Muscle layer of colon (tissue), 2 donors: Measurements from ENCODE around the gene DDX51.

Experiments used
- H3K27ac ChIP-seq: one replicate; pipeline ENCODE4 v1.7.0; 2013; ENCODE audit warnings: low read depth, mild to moderate bottlenecking, low read length, moderate library complexity
- H3K27me3 ChIP-seq, 2 donors: one replicate each; pipeline ENCODE4 v1.7.0; 2013; ENCODE audit warnings: low read length in 2 of 2, mild to moderate bottlenecking in 2 of 2; ENCODE audit not compliant: insufficient read depth in 2 of 2, control insufficient read depth in 1 of 2
- H3K36me3 ChIP-seq: one replicate; pipeline ENCODE4 v1.7.0; 2013; ENCODE audit warnings: mild to moderate bottlenecking, low read length; ENCODE audit not compliant: insufficient read depth
- H3K4me1 ChIP-seq: one replicate; pipeline ENCODE4 v1.7.0; 2013; ENCODE audit warnings: mild to moderate bottlenecking, low read length; ENCODE audit not compliant: insufficient read depth
- H3K4me3 ChIP-seq, 2 donors: one replicate each; pipeline ENCODE4 v1.7.0; 2013; ENCODE audit warnings: low read length in 2 of 2, low read depth in 1 of 2, mild to moderate bottlenecking in 1 of 2, moderate library complexity in 1 of 2
- H3K9ac ChIP-seq: one replicate; pipeline ENCODE4 v1.7.0; 2013; ENCODE audit warnings: low read length
- H3K9me3 ChIP-seq: one replicate; pipeline ENCODE4 v1.7.0; 2013; ENCODE audit warnings: mild to moderate bottlenecking, low read length
- donor health status: abdominal sarcoma.
- donor health status: Adenocarcinoma of cecum.

DDX51 gene

GRCh38 chr12:132171293-132171967 is 27.3 kb upstream of the DDX51 start:
- H3K9me3 ChIP-seq, result no peaks in the 10 kb centered on the region
- H3K4me1 ChIP-seq, result no peaks in the 10 kb centered on the region
- no peak overlapping the region for H3K4me3 ChIP-seq
- H3K36me3 ChIP-seq, result no peaks in the 10 kb centered on the region
- no peak overlapping the region for H3K27ac ChIP-seq
- no peak overlapping the region for H3K9ac ChIP-seq
- peaks cover 0 to 80% of the 10 kb centered on the region in 2 donors for H3K27me3 ChIP-seq

- Histone ChIP-seq H3K9me3 (no peaks in the 10 kb centered on the region), H3K4me1 (no peaks in the 10 kb centered on the region), H3K9ac (no peak overlapping the region), H3K36me3 (no peaks in the 10 kb centered on the region), H3K4me3 (no peak overlapping the region), H3K27me3 (peaks cover 0 to 73% of the 10 kb centered on the region in 2 donors), H3K27ac (no peak overlapping the region)
Observed at GRCh38 chr12:132170637-132171292, 26.6 kb upstream of the DDX51 start.

DNA sequence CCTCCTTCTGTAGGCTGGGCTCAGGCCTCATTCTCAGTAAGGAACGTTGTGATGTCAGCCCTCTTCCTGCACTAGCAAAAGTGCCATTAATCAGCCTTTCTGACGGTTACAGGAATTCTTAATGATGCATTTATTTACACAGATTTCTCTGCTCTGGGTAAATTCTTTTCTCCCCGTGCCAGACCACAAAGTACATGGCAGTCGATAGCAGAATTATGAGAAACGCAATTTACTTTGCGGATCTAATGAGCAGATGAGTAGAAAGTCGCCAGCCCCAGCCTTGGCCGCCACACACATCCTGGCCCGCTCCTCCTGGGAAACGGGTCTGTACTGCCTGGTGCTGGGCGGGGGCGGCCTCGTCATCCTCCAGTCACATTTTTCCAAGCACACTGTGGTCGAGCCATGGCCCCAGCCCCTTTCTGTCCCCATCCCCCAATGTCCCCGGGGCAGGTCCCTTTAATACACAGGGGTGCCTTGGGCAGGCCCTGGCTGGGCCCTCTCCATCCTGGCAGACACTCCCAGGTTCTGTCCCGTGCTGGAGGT is 26.0 kb upstream of the DDX51 start:
- Histone ChIP-seq H3K4me1 (no peaks in the 10 kb centered on the region), H3K9me3 (no peaks in the 10 kb centered on the region), H3K4me3 (no peak overlapping the region), H3K36me3 (no peaks in the 10 kb centered on the region), H3K27ac (no peak overlapping the region), H3K27me3 (peaks cover 0 to 67% of the 10 kb centered on the region in 2 donors), H3K9ac (no peak overlapping the region)

GRCh38 chr12:132169376-132169775 is 25.3 kb upstream of the DDX51 start:
- Histone ChIP-seq H3K9me3 (no peaks in the 10 kb centered on the region), H3K36me3 (no peaks in the 10 kb centered on the region), H3K4me3 (no peak overlapping the region), H3K9ac (no peak overlapping the region), H3K4me1 (no peaks in the 10 kb centered on the region), H3K27me3 (peaks cover 0 to 64% of the 10 kb centered on the region in 2 donors), H3K27ac (no peak overlapping the region)

GRCh38 chr12:132168311-132169031 is 24.4 kb upstream of the DDX51 start:
- Histone ChIP-seq H3K36me3 (no peaks in the 10 kb centered on the region), H3K27ac (no peak overlapping the region), H3K27me3 (peaks cover 0 to 64% of the 10 kb centered on the region in 2 donors), H3K4me1 (no peaks in the 10 kb centered on the region), H3K4me3 (no peak overlapping the region), H3K9ac (no peak overlapping the region), H3K9me3 (no peaks in the 10 kb centered on the region)

GRCh38 chr12:132167611-132168310 is 23.6 kb upstream of the DDX51 start:
- Histone ChIP-seq H3K27ac (no peak overlapping the region), H3K27me3 (peaks cover 0 to 64% of the 10 kb centered on the region in 2 donors), H3K9me3 (no peaks in the 10 kb centered on the region), H3K9ac (no peak overlapping the region), H3K4me1 (no peaks in the 10 kb centered on the region), H3K4me3 (no peak overlapping the region), H3K36me3 (no peaks in the 10 kb centered on the region)

GRCh38 chr12:132166801-132167591 is 22.9 kb upstream of the DDX51 start:
- Histone ChIP-seq H3K36me3 (no peaks in the 10 kb centered on the region), H3K27ac (no peak overlapping the region), H3K27me3 (peaks cover 0 to 63% of the 10 kb centered on the region in 2 donors), H3K9ac (no peak overlapping the region), H3K4me3 (no peak overlapping the region), H3K4me1 (no peaks in the 10 kb centered on the region), H3K9me3 (no peaks in the 10 kb centered on the region)

DNA sequence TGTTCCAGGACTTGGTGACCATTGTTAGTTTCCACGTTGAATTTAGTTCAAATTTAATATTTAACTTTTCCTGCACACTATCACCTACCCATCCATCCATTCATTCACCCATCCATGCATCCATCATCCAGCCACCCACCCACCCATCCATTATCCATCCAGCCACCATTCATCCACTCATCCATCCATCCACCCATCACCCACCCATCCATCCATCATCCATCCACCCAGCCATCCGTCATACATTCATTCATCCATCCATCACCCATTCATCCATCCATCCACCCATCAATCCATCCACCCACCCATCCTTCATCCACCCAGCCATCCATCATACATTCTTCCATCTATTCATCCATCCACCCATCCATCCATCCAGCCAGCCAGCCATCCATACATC is 22.0 kb upstream of the DDX51 start:
- Histone ChIP-seq H3K4me1 (no peaks in the 10 kb centered on the region), H3K9me3 (no peaks in the 10 kb centered on the region), H3K36me3 (no peaks in the 10 kb centered on the region), H3K9ac (no peak overlapping the region), H3K4me3 (no peak overlapping the region), H3K27ac (no peak overlapping the region), H3K27me3 (peaks cover 0 to 54% of the 10 kb centered on the region in 2 donors)

DNA sequence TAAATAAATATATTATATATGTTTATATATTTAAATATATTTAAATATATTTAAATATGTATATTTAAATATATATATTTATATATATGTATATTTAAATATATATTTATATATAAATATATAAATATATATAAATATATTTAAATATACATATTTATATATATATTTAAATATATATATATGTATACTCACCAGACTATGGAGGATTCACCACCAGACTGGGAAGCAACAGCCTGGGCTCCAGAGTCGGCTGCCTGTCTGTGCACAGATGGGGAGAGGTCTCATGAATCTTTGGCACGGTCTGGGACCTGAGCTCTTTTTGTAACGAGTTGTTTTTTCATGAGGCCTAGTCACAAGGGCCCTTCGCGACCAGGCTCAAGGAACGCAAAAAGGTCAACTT is 21.5 kb upstream of the DDX51 start:
- Histone ChIP-seq H3K9me3 (no peaks in the 10 kb centered on the region), H3K4me1 (no peaks in the 10 kb centered on the region), H3K36me3 (no peaks in the 10 kb centered on the region), H3K4me3 (no peak overlapping the region), H3K27ac (no peak overlapping the region), H3K9ac (no peak overlapping the region), H3K27me3 (peaks cover 0 to 48% of the 10 kb centered on the region in 2 donors)

DNA sequence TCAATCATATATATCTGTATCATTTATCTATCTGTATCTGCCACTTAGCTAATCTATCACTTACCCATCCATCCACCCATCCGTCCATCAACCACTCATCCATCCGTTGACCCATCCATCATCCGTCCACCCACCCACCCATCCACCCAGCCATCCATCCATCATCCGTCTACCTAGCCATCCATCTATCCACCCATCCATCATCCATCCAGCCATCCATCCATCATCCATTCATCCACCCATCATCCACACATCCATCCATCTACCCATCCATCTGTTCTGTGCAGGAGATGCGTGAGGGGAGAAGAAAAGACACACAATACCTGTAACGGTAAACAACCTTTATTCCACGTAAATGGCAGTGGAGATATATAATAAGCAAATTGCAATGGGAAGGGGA is 20.3 kb upstream of the DDX51 start:
- Histone ChIP-seq H3K4me3 (no peak overlapping the region), H3K4me1 (no peaks in the 10 kb centered on the region), H3K9me3 (no peaks in the 10 kb centered on the region), H3K27ac (no peak overlapping the region), H3K36me3 (no peaks in the 10 kb centered on the region), H3K27me3 (peaks cover 0 to 40% of the 10 kb centered on the region in 2 donors), H3K9ac (no peak overlapping the region)
